ENCODE measurements around the gene B4GALNT1. TPM values are rescaled to one million over a fixed set of nuclear protein-coding genes. Genes with fewer than 3 reads are reported as not detected.

B4GALNT1 gene
- total and polyA plus RNA-seq, 2 of the 13 experiments (the other 11 are each of a cell fraction or from before 2014, with no cell fraction given), result 4.5 to 5.4 TPM

- TF ChIP-seq ZNF704 (CRISPR knock-in tag; IDR thresholded peaks at IDR 0.05; ENCODE audit: borderline replicate concordance), result peak; percentile 45; the same call in 1 of the 2 replicates
- TF ChIP-seq ZBTB33 (CRISPR knock-in tag; IDR thresholded peaks at IDR 0.05), result peak; percentile 40; the same call in 1 of the 2 replicates
- peak; percentile 46; the same call in 1 of the 2 replicates for TF ChIP-seq IRF2 (CRISPR knock-in tag; IDR thresholded peaks at IDR 0.05)
- no peak for TF ChIP-seq SIN3B (IDR thresholded peaks at IDR 0.05; ENCODE audit: low read length)
- peak; percentile 61 for TF ChIP-seq THAP11 (CRISPR knock-in tag; IDR thresholded peaks at IDR 0.05)
- TF ChIP-seq NCOA1 (CRISPR knock-in tag; IDR thresholded peaks at IDR 0.05), result peak; percentile 75; the same call in 1 of the 2 replicates
- TF ChIP-seq SIX4 (CRISPR knock-in tag; IDR thresholded peaks at IDR 0.05), result 0 out of 2 replicates have a peak, but pooled peaks have one; percentile 22
- TF ChIP-seq ZNF329 (CRISPR knock-in tag; IDR thresholded peaks at IDR 0.05; ENCODE audit: low read depth), result no peak
- peak; percentile 91 for TF ChIP-seq ZNF501 (CRISPR knock-in tag; IDR thresholded peaks at IDR 0.05)
- no peak for TF ChIP-seq ZBTB3 (CRISPR knock-in tag; IDR thresholded peaks at IDR 0.05; ENCODE audit: borderline replicate concordance, low read depth)
- TF ChIP-seq JUN (CRISPR knock-in tag; IDR thresholded peaks at IDR 0.05), result 0 out of 2 replicates have a peak, but pooled peaks have one; percentile 40
- TF ChIP-seq CREB1 (IDR thresholded peaks at IDR 0.05), result no peak
- TF ChIP-seq CREB1 (CRISPR knock-in tag; IDR thresholded peaks at IDR 0.05), result no peak
- peak; percentile 58 for TF ChIP-seq ZNF777 (CRISPR knock-in tag; IDR thresholded peaks at IDR 0.05)
- peak; percentile 33; the same call in 1 of the 2 replicates for TF ChIP-seq TAF1 (CRISPR knock-in tag; IDR thresholded peaks at IDR 0.05)
- 0 out of 2 replicates have a peak, but pooled peaks have one; percentile 21 for TF ChIP-seq GATAD2A (CRISPR knock-in tag; IDR thresholded peaks at IDR 0.05)
- TF ChIP-seq KLF9 (CRISPR knock-in tag; IDR thresholded peaks at IDR 0.05; ENCODE audit: low read depth), result no peak
- TF ChIP-seq ZSCAN30 (CRISPR knock-in tag; IDR thresholded peaks at IDR 0.05), result no peak
- 0 out of 2 replicates have a peak, but pooled peaks have one; percentile 54 for TF ChIP-seq ZBTB7B (CRISPR knock-in tag; IDR thresholded peaks at IDR 0.05)
- TF ChIP-seq RAD21 (CRISPR knock-in tag; IDR thresholded peaks at IDR 0.05), result peak; percentile 92
- no peak for TF ChIP-seq FOXJ3 (CRISPR knock-in tag; IDR thresholded peaks at IDR 0.05; ENCODE audit: borderline replicate concordance)
- no peak for TF ChIP-seq SYNCRIP (IDR thresholded peaks at IDR 0.05; ENCODE audit: insufficient read depth, low read depth, low read length)
- TF ChIP-seq ZNF746 (CRISPR knock-in tag; IDR thresholded peaks at IDR 0.05), result no peak; the same call in 1 of the 2 replicates
- TF ChIP-seq MTF2 (CRISPR knock-in tag; IDR thresholded peaks at IDR 0.05; ENCODE audit: borderline replicate concordance), result 0 out of 2 replicates have a peak, but pooled peaks have one; percentile 89
- peak; percentile 51; the same call in 1 of the 2 replicates for TF ChIP-seq PHF21A (CRISPR knock-in tag; IDR thresholded peaks at IDR 0.05)
- peak; percentile 85; the same call in 1 of the 2 replicates for TF ChIP-seq HOXA9 (CRISPR knock-in tag; IDR thresholded peaks at IDR 0.05; ENCODE audit: borderline replicate concordance)
- TF ChIP-seq SRF (IDR thresholded peaks at IDR 0.05; ENCODE audit: low read depth, low read length), result no peak
These were observed at the start of gene B4GALNT1 (continued) for GRCh38 chr12:57632958-57633840.
